HG02870 (cell line): Measurements from ENCODE around the gene SLC16A1.
"Not testable (repeated sequence)": the region's sequence is repeated elsewhere in the genome, so short reads cannot be mapped to it uniquely, and the experiment has no call there.

Source experiments
- ATAC-seq: cut with Tn5 transposase; IDR thresholded peaks from one replicate; pipeline ENCODE4 v1.9.1; 2021; ENCODE audit warnings: mild to moderate bottlenecking, moderate library complexity; ENCODE audit not compliant: unreplicated experiment

The SLC16A1 gene, protein sequence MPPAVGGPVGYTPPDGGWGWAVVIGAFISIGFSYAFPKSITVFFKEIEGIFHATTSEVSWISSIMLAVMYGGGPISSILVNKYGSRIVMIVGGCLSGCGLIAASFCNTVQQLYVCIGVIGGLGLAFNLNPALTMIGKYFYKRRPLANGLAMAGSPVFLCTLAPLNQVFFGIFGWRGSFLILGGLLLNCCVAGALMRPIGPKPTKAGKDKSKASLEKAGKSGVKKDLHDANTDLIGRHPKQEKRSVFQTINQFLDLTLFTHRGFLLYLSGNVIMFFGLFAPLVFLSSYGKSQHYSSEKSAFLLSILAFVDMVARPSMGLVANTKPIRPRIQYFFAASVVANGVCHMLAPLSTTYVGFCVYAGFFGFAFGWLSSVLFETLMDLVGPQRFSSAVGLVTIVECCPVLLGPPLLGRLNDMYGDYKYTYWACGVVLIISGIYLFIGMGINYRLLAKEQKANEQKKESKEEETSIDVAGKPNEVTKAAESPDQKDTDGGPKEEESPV

GRCh38 chr1:112955773-112956543 lies at the start of gene SLC16A1:
Gene SLC16A1, minus strand, starts transcription at chr1:112956196. Its CDS starts 26,888 bp downstream, at chr1:112929308.
- peak; percentile 58 for ATAC-seq

- no peak for ATAC-seq
These were observed 48.0 kb upstream of the SLC16A1 start for GRCh38 chr1:113003751-113004690.

DNA sequence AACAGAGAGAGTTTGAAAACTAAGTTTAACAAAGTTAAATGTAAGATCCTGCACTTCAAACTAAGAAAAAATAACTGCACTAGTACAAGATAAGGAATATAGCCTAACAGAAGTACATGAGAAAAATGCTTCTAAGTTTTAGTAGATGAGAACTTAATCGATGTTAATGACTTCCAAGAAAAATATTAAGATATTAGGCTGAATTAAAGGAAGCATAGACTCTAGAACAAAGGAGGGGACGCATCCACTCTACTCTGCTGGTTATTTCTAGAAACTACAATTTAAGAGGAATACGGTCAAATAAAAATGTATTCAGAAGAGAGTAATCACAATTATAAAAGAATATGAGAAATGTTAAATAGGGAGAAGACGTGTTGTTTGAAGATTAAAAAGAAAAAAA lies 46.3 kb upstream of the SLC16A1 start:
- no peak for ATAC-seq

DNA sequence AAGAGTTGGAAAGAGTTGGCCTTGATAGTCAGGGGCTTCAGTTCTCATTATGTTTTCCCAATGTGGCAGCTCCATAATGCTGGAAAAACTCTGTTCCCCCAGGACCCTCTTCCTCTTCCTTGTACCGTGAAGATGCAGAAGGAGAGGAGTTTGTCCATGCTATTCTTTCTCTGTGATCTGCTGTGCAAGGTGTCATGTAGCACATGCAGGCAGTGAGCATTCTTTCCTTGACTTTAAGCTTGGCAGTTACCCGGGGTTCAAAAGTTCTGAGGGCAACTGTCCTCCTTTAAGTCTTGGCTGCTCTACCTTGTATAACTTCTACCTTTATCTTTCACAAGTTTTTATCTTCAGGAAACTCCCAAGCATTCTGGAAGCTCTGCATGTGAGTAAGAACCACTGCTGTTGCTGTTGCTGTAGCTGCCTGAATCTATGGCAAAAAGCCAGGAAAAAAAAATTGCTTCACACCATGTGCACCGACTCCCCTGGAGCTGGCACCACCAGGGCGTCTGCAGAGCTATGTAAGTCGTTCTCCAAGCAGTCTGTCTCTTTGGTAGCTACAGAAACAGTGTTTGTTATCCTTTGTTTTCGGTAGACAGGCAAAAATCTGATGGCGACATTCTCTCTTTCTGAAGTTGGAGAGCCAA lies 42.7 kb upstream of the SLC16A1 start:
- no peak for ATAC-seq

- no peak for ATAC-seq
These were observed 41.8 kb upstream of the SLC16A1 start for GRCh38 chr1:112997781-112998180.

GRCh38 chr1:112995890-112996289 lies 39.9 kb upstream of the SLC16A1 start:
- ATAC-seq = no peak

DNA sequence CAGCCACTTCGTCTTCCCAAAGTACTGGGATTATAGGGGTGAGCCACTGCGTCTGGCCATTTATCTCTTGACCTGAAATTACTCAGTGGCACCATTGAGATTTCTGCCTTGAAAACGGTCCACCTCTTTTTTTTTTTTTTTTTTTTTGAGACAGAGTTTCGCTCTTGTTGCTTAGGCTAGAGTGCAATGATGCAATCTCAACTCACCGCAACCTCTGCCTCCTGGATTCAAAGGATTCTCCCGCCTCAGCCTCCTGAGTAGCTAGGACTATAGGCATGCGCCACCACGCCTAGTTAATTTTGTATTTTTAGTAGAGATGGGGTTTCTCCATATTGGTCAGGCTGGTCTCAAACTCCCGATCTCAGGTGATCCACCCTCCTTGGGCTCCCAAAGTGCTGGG lies 39.0 kb upstream of the SLC16A1 start:
- ATAC-seq = not testable (repeated sequence)

- ATAC-seq = no peak
These were observed 36.8 kb upstream of the SLC16A1 start for GRCh38 chr1:112992780-112993179.

- ATAC-seq = no peak
These were observed 35.6 kb upstream of the SLC16A1 start for GRCh38 chr1:112991402-112992120.

- no peak for ATAC-seq
These were observed 34.3 kb upstream of the SLC16A1 start for GRCh38 chr1:112990271-112990670.

GRCh38 chr1:112988367-112988766 lies 32.4 kb upstream of the SLC16A1 start:
- ATAC-seq = no peak

GRCh38 chr1:112985123-112985522 lies 29.1 kb upstream of the SLC16A1 start:
- peak; percentile 67 for ATAC-seq

DNA sequence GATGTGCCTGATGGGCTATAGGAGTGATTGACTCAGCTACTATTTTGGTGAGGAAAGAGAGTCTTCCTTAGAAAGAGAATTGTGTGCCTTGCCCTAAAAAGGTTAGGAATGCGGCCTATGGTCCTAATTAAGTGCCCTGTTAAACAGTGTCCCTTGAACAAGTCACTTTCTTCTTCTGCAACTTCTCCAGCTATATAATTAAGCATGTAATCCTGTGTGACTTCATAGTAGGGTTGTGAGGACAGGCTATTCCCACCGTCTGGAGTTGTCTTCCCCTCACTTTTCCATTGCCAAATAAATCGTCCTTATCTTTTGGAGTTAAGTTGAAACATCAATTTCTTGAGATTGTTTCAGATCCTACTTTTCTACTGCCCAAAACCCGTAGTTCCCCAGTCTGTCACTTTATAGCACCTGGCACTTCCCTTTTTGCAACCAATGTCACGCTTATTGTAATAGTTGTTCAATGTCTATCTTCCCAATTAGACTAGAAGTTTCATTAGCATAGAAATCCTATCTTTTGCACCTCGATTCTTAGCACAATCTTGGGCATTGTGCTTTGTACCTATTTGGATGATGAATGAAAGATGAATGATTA lies 27.6 kb upstream of the SLC16A1 start:
- peak; percentile 25 for ATAC-seq

DNA sequence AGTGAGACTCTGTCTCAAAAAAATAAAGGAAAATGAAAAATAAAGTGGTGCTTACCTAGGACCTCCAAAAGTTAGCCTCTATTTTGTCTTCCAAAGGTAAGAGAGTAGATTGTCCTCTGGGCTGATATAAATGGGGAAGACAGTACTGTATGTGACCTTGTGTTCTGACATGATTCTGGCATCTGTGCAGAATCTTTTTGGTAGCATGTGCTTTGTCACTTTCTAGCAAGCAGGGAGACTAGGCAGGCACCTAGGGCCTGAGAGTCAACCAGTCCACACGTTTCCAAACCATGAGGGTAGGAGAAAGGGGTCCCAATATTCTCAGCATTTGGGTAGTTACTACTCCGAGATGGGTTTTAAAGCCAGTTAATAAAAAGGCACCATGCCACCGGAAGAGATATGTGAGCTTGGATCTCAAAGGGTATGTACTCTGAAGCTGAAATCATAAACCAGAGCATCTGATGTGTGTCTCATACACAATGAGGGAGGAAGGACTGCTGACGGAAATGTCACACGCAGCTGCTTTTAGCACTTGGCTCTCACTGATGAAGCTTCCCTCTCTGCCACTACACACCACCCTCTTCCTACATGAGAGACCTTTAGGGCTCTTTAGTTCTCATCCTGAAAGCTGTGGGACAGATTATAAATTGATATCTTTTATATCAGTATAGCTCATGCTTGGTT lies 27.0 kb upstream of the SLC16A1 start:
- peak; percentile 54 for ATAC-seq

DNA sequence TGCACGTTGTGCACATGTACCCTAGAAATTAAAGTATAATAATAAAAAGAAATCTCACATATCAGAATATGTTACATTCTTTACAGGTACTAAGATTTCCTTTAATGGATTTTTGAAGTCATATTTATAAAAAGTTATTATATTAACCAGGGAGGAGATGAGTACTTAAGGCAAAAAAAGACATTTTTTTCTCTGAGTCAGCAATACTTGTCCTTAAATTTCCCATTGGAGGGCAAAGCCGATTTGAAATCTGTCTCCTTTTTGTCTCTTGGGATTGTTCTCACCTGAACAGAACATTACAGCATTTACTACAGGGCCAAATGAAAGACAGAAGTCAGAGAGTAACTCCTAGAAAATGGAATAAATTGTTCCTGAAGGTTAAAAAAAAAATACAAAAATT lies 26.3 kb upstream of the SLC16A1 start:
- no peak for ATAC-seq

- not testable (repeated sequence) for ATAC-seq
These were observed 25.8 kb upstream of the SLC16A1 start for GRCh38 chr1:112981834-112982233.

DNA sequence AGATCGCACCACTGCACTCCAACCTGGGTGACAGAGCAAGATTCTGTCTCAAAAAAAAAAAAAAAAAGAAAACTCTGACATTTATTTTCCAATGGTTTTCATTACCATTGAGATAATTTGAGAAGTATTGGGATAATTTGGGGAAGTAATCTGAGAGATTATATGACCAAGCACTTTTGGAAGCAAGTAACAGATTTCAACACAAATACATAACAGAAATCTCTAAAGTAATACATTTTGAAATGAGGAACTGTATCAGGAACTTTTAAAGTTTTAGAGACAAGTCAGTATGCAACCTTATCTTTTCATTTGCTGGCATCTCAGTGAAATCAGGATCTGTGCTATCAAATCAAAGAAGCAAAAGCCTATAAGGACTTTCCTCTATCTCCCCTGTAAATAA lies 25.4 kb upstream of the SLC16A1 start:
- no peak for ATAC-seq

GRCh38 chr1:112975336-112975735 lies 19.3 kb upstream of the SLC16A1 start:
- no peak for ATAC-seq

GRCh38 chr1:112974646-112975045 lies 18.6 kb upstream of the SLC16A1 start:
- no peak for ATAC-seq
